Right ventricle myocardium inferior (tissue), 1 donor: ENCODE results near the gene PPBP. TPM values are rescaled to one million over a fixed set of nuclear protein-coding genes. Genes with fewer than 3 reads are reported as not detected.

Experiments
- ATAC-seq: fragments of 200-7000 bp; cut with Tn5 transposase; one replicate; pipeline ENCODE4 v1.9.1; 2020; ENCODE audit warnings: mild to moderate bottlenecking, moderate library complexity
- DNase-seq: peaks from one replicate; pipeline ENCODE4 v3.0.0; 2021; ENCODE audit errors: missing footprints
- intact Hi-C: fragments of 100-400 bp; cut with DNase I; formaldehyde crosslinking; loops from one replicate; pipeline ENCODE4 v1.11.0; 2022
- long read RNA-seq: library from polyadenylated mRNA; unstranded; transcript quantifications from one replicate; pipeline ENCODE4 v2.0.0, GENCODE V29; 2021
- total RNA-seq: library from RNA; stranded (reverse); fragmentation: NEBNext Ultra II Directional; extraction: Animal tissue kit (Norgen Biotek cat#: 25700); gene quantifications from one replicate; pipeline ENCODE4 v1.2.1, GENCODE V29; 2021
- donor health status: DM: no; HTN: yes; CAD: no; lungs with severe emphysema.

The PPBP gene, protein sequence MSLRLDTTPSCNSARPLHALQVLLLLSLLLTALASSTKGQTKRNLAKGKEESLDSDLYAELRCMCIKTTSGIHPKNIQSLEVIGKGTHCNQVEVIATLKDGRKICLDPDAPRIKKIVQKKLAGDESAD
- total RNA-seq, result 0.35 TPM
- long read RNA-seq, result 0 reads

- ATAC-seq (no peak), DNase-seq (no peak)
- intact Hi-C loops, result no loop called here
Measured at GRCh38 chr4:73988061-73988460, at the start of gene PPBP. TSS of gene PPBP (minus strand) at chr4:73988190. CDS start at chr4:73988103, 87 bp downstream.

DNA sequence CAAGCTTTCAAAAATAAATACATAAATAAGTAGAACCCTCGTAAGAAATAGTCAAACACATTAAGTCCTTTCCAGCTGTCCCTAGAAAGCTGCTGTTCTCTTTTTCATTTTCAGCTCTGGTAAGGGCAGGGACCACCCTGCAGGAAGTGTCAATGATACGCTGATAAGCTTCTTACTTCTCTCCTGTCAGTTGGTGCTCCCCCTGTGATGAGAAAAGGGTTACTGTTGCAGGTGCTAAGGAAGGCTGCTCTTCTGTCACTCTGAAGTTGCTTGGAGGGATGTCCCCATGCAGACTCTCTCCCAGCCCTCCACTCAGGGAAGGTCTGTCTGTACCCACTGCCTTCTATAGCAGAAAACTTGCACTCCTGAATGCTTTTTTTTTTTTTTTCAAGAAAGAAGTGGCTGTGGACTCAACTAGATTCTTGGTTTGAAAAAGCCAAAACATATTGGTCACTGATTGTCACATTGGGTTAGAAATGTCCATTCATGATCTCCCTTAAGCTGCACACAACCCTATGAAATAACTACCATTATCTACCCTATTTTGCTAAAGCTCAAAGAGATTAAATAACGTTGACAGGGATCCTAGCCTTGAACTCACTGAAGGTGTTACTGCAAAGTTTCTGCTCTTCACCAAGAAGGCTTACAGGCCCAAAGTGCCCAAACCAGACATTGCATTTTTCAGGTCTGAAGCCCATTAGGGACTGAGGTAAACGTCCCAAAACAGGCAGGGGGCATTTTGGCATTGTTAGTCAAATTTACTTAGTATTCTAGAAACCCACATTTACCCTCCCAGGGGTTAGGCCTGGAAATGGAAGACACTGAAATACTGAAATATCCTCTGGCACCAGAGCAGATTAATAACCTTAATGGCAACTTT, 49.3 kb upstream of the PPBP start:
- intact Hi-C loops, result loop anchor here (5.0 kb wide), 1 partner anchor 305 kb away; no protein-coding TSS in a partner anchor
- DNase-seq (no peak), ATAC-seq (no peak)

DNA sequence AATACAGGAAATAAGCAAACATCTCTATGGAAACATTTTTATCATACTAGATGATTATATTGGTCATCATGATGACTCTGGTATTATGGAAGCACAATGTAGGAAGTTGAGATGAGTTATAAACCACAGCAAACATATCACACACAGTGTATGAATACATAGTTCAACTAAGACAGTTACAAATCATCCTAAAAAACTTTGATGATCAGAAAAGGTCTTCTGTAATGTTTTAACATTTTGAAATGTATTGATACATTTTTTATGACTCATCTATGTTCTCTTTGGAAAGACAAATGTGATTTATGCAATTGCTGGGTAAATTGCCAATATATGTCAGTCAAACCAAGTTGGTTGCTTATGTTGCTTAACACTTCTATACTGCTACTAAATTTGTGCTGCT, 45.7 kb upstream of the PPBP start:
- intact Hi-C loops, result no loop called here
- DNase-seq, result no peak
- no peak for ATAC-seq

DNA sequence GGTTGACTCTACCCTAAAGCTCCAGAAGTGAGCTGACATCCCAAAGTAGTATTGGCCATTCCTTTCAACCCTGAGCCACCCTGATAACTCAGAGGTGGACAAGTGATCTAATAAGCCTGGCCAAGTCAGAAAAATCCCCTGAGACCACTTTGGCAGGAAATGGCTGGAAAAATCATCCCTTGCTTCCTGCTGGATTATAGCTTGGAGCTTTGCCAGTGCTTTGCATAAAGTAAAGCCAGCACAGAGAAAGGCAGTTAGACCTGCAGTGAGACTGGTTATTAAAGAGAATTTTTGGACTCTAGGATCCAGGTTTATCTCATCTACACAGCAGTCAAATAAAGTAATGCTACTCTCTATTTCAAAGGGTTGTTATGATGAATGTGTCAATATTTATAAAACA, 44.1 kb upstream of the PPBP start:
- intact Hi-C loops, result no loop called here
- DNase-seq (no peak), ATAC-seq (no peak)

GRCh38 chr4:74031576-74031975, 43.6 kb upstream of the PPBP start:
- no peak for ATAC-seq
- DNase-seq, result no peak
- intact Hi-C loops, result no loop called here

DNA sequence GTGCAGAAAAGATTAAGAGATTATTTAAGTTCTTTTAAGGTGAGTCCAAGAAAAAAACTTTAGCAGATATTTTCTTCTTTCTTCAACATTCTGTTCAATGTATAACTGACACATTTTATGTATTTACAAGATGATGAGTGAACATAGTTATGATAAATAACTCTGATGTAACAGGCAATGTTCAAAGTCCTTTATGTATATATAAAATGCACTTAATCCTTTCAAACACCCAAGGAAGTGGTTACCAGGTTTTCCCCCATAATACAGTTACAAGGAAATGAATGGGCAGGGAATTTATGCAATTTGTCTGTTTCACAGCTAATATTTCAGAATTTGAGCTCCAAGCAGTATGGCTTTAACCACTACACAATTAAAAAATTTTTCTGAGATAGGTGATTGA, 42.3 kb upstream of the PPBP start:
- no peak for ATAC-seq
- intact Hi-C loops, result no loop called here
- DNase-seq, result no peak

GRCh38 chr4:74028504-74028903, 40.5 kb upstream of the PPBP start:
- DNase-seq, result no peak
- intact Hi-C loops, result no loop called here
- no peak for ATAC-seq

- no peak for DNase-seq
- no peak for ATAC-seq
- intact Hi-C loops, result no loop called here
Measured at GRCh38 chr4:74023709-74024108, 35.7 kb upstream of the PPBP start.

- intact Hi-C loops, result no loop called here
- ATAC-seq (no peak), DNase-seq (no peak)
Measured at GRCh38 chr4:74021601-74022000, 33.6 kb upstream of the PPBP start.

GRCh38 chr4:74018771-74019170, 30.8 kb upstream of the PPBP start:
- no peak for DNase-seq
- no peak for ATAC-seq
- intact Hi-C loops, result no loop called here

DNA sequence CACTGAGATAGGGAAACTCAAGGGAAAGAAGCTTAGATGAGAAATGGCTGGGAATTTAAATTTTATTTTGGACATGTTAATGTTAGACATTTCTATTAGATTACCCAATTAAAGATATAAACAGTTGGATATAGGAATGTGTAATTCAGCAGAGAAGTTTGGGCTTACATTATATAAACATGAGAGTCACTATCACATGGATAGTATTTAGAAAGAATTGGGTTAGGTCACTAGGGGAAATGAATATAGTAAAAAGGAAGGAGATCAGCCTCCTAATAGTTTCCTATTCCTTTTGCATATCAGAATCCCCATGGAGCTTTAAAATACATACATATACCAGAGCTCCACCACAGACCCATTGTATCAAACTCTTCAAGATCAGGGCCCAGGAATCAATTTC, 30.1 kb upstream of the PPBP start:
- ATAC-seq (no peak), DNase-seq (no peak)
- intact Hi-C loops, result no loop called here

- intact Hi-C loops, result no loop called here
- DNase-seq (no peak), ATAC-seq (no peak)
Measured at GRCh38 chr4:74016068-74016467, 28.1 kb upstream of the PPBP start.

GRCh38 chr4:74015126-74015780, 27.3 kb upstream of the PPBP start:
- ATAC-seq, result no peak
- no peak for DNase-seq
- intact Hi-C loops, result no loop called here

GRCh38 chr4:74014332-74014731, 26.3 kb upstream of the PPBP start:
- intact Hi-C loops, result no loop called here
- no peak for ATAC-seq
- DNase-seq, result no peak

DNA sequence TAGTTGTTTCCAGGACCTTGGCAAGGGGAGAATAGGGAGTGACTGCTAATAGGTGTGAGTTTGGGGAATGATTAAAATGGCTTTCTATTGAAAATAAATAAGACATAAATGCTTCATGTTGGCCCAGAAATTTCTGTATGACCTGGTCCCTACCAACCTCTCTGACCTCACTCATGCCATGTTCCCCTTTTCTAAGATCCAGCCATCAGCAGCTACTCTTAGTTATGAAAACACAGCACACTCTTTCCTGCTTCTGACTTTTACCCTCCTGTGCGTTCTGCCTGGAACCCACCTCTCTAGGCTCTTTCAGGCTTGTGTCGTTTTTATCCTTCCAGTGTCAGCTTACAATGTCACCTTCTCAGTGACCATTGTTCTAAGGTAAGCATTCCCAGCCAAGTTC, 25.3 kb upstream of the PPBP start:
- no peak for DNase-seq
- intact Hi-C loops, result no loop called here
- ATAC-seq, result no peak

- intact Hi-C loops, result no loop called here
Measured at GRCh38 chr4:74012130-74012529, 24.1 kb upstream of the PPBP start.

DNA sequence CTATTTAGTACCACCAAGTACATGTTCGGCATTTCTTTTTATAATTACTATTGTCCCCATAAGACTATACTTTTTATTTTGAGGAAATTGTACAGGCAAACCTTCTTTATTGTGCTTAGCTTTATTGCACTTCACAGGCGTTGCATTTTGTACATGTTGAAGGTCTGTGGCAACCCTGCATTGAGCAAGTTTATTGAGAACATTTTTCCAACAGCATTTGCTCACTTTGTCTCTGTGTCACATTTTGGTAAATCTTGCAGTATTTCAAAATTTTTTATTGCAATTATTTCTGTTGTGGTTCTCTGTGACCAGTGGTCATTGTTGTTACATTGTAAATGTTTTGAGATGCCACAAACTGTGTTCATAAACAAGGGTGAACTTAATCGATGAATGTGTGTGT, 21.3 kb upstream of the PPBP start:
- ATAC-seq, result no peak
- DNase-seq, result no peak
- intact Hi-C loops, result no loop called here

More at GRCh38 chr4:74012130-74012529, 24.1 kb upstream of the PPBP start:
- no peak for DNase-seq
- no peak for ATAC-seq

DNA sequence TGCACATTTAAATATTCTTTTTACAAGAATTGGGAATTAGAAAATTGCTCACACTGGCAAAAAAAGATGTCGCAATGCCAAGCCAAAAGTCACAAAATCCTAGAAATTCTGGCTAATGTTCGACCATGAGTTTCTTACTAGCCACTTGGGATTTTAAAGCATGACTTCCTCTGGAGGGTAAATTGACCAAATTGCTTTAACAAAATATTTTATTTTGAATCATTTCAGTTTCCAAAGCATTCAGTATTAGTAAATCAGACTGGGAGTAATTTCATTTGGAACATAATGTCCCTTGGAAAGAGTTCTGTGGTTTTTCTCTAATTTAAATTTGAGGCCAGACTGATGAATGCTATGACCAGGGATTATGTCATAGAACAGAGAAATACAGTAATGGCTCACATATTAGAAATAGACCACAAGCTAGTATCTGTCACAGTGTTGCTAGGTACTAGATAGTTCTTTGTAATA, 18.1 kb upstream of the PPBP start:
- ATAC-seq, result no peak
- intact Hi-C loops, result no loop called here
- DNase-seq, result no peak

DNA sequence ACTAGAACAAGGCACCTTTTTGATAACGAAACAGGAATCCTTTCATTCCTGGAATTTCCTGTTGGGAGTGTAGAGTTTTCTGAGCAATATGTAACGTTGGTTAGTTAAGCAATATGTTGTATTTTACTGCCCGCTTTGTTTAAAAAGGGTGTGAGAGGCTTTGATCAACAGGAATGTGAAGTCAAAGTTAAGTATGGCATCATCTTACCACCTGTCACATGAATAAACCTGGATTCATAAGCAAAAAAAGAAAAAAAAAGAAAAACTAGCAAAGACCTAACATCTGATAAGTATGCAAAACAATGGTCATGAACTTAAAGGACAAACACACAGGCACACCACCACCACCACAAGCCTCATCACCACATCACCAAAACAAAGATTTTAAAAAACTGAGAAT, 17.5 kb upstream of the PPBP start:
- intact Hi-C loops, result no loop called here
- ATAC-seq (no peak), DNase-seq (no peak)

DNA sequence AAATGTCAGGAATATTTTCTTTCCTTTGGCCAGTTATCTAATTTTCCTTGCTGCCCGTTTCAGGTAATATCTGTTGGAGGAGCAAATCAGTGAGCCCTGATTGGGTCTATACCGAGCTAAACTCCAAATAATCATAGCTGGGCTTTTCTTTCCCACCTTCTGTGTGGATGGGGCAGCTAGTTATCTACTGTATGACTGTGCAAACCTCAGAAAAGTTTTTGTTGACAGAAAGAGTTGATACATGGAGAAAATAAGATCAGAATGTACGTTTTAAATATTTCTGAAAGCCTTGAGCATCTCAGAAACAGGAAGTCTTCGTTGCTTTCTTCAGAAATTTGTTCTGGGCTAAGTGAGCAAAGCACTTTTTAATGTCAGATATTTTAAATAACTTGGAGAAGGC, 16.7 kb upstream of the PPBP start:
- intact Hi-C loops, result no loop called here
- ATAC-seq (no peak), DNase-seq (no peak)
